Measurements from ENCODE around the gene ANK3.

Gene ANK3

DNA sequence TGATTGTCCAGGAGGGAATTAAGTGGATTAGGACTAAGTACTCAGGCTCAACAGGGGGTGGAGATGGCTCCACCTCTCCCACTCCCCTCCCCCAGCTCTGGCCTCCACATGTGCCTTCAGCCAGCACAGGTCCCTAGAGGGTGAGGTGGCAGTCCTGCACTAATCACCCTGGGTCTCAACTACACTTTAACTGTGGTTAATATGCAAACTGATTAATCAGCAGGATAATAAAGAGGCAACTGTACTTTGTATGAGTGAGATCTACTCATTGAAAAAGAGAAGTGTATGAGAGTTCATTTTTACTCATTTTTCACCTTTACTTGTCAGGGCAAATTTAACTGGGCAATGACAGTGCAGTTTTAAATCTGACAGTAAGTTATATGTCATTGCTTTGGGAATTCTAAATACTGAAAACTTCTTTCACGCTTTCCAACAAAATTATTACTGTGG lies 259.5 kb downstream of the ANK3 start:
- no peak for DNase-seq

- no peak for DNase-seq
These were observed 263.8 kb downstream of the ANK3 start for GRCh38 chr10:60125895-60126294.

- DNase-seq = no peak
These were observed 265.1 kb downstream of the ANK3 start for GRCh38 chr10:60124536-60124935.

- DNase-seq = no peak
These were observed 266.0 kb downstream of the ANK3 start for GRCh38 chr10:60123668-60124067.

DNA sequence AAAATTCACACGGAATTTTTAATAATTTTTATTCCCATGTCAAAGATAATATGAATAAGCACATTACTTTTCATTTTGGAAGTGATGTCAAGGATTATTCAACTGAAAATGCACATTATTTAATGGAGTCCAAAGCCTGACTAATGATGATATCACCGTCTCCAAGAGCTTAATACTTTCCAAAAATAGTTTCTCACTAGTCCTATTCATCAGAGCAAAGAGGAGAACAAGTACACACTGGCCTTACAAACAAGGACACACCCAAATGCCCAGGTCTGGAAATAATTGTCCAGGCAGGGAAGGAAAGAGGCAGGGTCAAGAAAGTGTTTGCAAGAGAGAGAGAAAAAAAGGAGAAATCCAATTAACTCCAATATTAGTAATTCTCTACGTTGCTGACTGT lies 266.5 kb downstream of the ANK3 start:
- DNase-seq = no peak

- no peak for DNase-seq
These were observed 267.5 kb downstream of the ANK3 start for GRCh38 chr10:60122190-60122589.

DNA sequence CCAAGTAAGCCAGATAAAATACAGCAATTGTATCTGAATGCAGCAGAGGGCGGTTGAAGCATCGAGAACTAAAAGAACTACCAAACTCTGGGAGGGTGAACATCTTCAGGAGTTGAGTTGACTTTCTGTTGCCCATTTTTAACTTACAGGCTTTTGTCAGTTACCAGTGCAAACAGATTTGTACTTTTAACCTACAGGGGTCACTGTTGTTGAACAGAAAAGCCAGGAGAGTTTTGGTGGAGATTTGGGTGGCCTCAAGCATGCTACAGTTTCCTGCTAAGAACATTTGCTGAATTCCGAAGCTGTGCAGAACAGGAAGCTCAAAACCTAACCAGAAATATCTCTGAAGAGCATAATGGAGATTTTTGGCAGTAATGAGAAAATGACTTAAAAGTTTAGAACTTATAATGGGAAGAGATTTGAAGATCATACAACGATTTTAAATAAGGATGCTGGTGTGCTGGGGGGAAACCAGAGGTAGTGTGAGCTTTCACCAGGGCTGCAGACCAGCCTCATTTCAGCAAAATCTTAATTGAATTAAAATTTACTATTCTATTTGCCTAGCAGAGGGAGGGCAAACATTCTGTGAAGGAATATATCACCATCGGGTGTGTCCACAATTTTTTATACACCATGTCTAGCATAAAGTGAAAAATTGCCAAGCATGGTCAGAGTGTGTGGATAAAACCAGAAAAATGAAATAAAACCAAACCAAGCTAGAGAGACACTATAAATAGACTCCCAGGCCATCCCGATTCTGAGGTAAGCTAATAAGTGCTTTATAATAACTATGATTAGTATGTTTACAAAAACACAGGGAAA lies 274.7 kb downstream of the ANK3 start:
- no peak for DNase-seq

DNA sequence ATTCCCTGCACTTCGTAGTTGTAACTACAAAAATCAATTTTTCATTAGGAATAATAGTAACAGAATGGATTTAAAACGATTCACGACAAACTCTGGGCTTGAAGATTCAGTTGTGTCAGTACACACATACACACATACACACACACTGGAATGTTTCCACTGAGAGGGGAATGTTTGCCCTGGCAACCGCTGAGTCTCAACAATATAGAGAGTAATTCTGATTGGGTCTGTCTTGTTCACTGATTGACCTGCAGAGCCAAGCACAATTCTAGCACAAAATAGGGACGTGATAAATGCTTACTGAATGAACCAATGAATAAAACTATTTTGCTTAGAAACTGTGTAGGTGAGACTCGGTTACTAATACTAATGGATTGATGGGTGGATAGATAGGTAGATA lies 278.9 kb downstream of the ANK3 start:
- DNase-seq = no peak

- DNase-seq = no peak
These were observed 282.2 kb downstream of the ANK3 start for GRCh38 chr10:60107308-60107976.

DNA sequence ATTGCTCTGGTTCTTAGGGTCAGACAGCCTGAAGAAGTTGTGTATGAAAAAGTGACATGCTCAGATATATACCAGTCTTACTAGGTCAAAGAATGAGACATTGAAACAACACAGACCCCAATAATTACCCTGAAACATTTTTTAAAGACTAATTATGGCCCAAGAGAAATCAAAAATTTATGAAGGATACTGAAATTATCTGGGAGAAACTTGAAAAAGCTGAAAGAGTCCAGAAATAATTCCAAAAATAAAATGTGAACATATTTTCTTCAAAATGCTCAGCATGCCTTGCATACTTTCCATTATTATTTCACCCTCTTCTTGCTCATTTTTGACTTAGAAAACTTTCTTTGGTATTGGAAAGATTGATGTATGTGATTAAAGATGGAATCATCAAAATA lies 284.4 kb downstream of the ANK3 start:
- DNase-seq = no peak

DNA sequence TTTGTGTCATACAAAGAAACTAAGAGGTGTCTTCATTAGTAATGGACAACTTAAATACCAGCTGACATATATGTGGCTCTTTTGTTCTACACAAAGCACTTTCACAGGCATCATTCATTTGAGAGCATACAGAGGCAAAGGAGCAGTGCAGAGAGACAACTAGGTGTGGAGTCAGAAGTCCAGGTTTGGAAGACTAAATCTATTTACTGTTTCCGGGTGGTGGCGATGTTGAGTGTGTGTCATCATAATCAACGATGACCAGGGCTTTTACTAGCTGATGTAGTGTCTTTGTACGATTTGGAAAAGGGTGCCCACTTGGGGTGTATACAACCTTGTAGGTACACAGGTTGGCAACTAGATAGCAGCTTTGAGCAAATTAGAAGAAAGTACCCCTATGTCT lies 287.9 kb downstream of the ANK3 start:
- no peak for DNase-seq

GRCh38 chr10:60099998-60100747 lies 289.5 kb downstream of the ANK3 start:
- DNase-seq = no peak

DNA sequence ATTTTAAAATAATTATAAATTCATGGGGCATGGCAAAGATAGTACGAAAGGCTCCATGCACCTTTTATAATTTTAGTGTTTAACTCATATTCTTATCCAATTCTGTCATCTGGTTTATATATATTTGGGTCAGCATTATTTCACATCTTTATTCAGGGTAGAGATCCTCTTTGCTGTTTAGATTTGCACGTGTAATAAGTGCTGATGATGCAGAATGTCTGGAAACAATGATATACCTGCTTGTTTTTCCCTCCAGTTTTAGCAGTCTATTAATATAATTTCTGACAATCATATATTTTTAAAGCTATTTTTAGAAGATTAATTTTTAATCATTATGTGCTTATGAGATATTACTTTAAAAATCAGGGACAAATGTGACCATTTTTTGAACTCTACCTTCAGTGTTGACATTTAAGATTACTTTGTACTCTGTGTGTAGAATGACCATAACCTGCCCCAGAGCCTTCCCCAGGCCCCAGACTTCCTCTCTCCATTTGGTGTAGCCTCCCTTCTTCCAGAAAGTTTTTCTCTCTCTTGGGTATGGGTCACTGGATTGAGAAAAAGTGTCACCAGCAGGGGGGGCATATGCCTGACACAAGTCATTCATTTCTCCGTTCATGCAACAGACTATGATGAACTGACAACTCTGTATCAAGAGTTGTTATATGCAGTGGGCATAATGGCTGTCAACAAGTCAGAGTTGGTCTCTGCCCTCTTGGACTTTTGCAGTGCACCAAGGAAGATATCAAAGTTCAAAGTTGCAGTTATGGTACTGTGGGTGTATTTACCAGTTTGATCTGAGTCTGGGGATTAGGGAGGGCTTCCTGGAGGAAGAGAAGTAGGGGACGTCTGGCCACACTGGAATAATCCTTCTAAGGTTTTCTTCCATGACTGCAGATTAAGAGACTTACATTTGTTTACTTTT lies 290.7 kb downstream of the ANK3 start:
- DNase-seq = no peak

DNA sequence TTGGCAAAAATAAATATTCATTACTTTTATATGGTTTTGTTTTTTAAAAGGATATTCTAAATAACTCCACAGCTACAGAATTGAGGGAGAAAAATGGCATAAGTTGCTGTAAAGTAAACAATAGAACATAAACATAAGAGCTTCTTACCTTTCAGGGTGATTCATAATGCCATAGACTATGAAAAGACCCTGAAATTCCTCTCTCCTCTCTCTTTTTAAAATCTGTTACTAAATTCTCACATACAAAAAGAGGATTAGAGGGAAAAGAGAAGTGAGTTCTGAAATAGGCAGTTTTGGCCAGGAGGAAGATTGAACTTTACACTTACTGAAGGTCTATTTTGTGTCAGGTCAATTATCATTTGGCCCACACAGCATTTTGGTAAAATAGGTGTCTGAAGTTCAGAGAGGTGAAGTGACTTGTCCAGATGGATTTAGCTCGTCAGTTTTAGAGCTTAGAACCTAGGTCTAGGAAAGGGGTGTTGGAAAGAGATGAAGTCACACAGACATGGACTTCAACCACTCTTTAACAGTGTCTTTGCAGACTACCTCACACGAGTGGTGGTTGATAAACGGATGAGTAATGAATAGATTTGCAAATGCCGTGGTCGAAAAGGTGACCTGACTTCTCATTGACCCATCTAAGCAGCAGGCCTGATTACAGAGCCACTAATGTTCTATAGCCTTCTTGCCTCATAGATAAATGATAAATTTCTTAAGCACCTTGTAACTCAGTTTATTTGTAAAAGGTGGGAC lies 292.7 kb downstream of the ANK3 start:
- no peak for DNase-seq

- no peak for DNase-seq
These were observed 296.4 kb downstream of the ANK3 start for GRCh38 chr10:60093317-60093716.

DNA sequence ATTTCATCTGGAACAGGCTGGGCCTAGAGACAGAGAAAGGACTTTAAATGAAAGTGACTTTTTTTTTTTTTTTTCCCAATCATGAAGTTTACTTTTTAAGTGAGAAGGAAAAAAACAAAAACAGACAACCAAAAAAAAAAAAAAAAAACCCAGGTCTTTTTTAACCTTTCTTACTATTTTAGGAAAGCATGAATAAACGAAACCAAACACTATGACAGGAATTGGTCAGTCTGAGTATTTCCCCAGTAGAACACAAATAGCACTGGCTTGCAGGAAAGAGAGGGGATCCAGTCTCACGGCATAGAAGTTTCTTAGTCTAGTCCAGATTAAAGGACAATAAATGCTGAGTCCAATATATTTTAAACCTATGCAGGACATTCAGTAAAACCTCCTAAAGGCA lies 302.8 kb downstream of the ANK3 start:
- DNase-seq = no peak

DNA sequence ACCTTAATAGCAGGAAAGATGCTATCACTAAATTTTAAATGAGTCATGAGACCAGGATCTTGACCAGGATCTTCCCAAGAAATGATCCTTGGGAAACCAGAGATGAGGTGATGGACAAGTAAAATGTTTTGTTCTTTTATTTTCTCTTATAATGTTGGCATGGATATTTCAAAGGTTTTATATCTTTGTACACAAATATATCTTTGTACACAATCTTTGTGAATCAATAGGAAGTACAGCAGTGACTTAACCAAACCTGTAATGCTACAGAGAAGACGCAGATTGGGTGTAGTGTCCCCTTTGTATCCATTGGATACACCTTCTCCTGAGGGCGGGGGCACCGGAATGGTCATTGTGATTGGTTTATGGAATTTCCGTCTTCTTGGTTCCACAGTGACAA lies 303.3 kb downstream of the ANK3 start:
- DNase-seq = no peak

- no peak for DNase-seq
These were observed 306.8 kb downstream of the ANK3 start for GRCh38 chr10:60082744-60083344.

- DNase-seq = no peak
These were observed 307.3 kb downstream of the ANK3 start for GRCh38 chr10:60082341-60082740.

DNA sequence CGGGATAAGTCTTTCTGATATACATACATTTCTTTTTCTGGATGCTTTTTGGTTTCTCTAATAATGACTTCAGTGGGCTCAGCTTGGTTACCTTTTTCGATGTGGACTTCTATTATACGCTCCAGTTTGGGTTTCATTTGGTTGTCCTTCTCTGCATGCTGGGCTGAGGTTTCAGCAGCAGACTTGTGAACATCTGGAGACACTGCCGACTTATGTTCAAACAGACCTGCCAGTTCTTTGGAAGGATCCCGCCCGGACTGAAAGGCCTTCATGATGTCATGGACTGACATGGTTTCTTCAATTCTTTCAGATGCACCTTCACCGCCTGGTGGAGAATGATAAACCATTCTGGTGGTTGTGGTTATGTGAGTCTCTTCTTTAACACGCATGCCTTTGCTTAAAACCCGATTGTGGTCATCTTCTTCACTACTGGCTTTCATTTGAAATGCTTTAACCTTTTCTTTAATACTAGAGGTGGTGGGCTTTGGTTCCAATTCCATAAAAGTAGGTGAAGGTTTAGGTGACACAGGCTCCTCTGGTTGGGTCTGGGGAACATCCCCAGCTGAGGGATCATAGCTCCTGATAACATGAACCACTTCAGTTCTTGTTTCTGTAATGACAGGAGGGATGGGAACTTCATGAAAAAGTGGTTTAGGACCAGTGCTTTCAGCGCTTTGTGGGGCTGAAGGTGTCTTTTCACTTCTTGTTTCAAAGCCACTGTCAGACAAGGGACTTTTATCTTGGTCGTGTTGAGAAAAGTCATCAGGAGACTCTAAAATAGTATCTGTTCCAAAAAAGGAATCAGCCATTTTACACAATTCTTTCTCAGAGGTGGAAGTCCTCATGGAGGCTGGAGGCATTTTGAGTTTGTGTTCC lies 315.7 kb downstream of the ANK3 start:
- DNase-seq = no peak
